ENCODE data around the gene SLC4A1.

DNA sequence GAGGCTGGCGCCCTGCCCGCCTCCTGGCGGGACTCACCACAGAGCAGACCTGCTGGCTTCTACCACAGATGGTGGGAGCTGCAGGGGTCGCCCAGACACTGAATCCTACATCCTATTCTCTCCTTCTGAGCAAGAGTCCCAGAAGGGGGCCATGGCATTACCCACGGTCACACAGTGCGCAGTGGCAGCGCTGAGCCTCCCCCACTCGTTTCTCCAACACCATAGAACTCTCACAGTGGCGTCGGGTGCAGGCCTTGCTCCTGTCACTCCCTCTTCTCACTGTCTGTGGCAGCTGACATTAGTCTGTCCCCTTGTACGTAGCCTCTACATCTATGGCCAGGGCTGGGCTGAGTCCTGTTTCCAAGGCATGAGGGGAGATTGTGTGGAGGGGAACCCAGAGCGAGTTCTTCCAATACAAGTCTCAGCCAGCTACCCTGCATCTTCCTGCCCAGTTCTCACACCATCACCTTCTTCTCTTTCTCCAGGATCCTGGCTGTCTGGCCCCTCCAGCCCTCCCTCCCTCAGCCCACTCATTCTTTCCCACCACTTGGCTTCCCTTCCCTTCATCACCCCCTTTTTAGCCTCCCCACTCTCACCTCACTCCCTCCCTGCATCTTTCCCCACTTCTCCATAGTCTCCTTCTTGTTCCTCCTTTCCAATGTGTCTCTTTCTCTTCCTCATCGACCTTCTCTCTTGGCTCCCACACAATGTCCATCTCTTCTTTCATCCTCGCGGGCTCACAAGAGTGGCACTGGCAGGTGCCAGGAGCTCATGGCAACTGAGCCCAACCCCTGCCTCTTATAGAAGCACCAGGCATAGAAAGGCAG, 54.3 kb downstream of the SLC4A1 start:
- TF ChIP-seq, protein P1, sequence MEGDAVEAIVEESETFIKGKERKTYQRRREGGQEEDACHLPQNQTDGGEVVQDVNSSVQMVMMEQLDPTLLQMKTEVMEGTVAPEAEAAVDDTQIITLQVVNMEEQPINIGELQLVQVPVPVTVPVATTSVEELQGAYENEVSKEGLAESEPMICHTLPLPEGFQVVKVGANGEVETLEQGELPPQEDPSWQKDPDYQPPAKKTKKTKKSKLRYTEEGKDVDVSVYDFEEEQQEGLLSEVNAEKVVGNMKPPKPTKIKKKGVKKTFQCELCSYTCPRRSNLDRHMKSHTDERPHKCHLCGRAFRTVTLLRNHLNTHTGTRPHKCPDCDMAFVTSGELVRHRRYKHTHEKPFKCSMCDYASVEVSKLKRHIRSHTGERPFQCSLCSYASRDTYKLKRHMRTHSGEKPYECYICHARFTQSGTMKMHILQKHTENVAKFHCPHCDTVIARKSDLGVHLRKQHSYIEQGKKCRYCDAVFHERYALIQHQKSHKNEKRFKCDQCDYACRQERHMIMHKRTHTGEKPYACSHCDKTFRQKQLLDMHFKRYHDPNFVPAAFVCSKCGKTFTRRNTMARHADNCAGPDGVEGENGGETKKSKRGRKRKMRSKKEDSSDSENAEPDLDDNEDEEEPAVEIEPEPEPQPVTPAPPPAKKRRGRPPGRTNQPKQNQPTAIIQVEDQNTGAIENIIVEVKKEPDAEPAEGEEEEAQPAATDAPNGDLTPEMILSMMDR (IDR thresholded peaks at IDR 0.05) = no peak
- TF ChIP-seq, protein P2, sequence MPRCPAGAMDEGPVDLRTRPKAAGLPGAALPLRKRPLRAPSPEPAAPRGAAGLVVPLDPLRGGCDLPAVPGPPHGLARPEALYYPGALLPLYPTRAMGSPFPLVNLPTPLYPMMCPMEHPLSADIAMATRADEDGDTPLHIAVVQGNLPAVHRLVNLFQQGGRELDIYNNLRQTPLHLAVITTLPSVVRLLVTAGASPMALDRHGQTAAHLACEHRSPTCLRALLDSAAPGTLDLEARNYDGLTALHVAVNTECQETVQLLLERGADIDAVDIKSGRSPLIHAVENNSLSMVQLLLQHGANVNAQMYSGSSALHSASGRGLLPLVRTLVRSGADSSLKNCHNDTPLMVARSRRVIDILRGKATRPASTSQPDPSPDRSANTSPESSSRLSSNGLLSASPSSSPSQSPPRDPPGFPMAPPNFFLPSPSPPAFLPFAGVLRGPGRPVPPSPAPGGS (IDR thresholded peaks at IDR 0.05) = no peak
- TF ChIP-seq, protein P3, sequence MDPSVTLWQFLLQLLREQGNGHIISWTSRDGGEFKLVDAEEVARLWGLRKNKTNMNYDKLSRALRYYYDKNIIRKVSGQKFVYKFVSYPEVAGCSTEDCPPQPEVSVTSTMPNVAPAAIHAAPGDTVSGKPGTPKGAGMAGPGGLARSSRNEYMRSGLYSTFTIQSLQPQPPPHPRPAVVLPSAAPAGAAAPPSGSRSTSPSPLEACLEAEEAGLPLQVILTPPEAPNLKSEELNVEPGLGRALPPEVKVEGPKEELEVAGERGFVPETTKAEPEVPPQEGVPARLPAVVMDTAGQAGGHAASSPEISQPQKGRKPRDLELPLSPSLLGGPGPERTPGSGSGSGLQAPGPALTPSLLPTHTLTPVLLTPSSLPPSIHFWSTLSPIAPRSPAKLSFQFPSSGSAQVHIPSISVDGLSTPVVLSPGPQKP (IDR thresholded peaks at IDR 0.05; ENCODE audit: low read depth, low read length) = no peak
- TF ChIP-seq RAD21 (conservative IDR thresholded peaks at IDR 0.05 in 1 of 2, IDR thresholded peaks at IDR 0.05 in 1 of 2) = no peak
- TF ChIP-seq RFX5 (IDR thresholded peaks at IDR 0.05) = no peak
- no peak for TF ChIP-seq EP300 (IDR thresholded peaks at IDR 0.05)
- TF ChIP-seq CEBPB (IDR thresholded peaks at IDR 0.05) = no peak
- TF ChIP-seq KDM1A (IDR thresholded peaks at IDR 0.05; ENCODE audit: low read depth) = no peak
- no peak for TF ChIP-seq POLR2A (IDR thresholded peaks at IDR 0.05; ENCODE audit: low read length)
- no peak for TF ChIP-seq NFE2L2 (conservative IDR thresholded peaks at IDR 0.05; ENCODE audit: low read length)
- TF ChIP-seq RCOR1 (IDR thresholded peaks at IDR 0.05; ENCODE audit: low read depth, low read length) = no peak
- TF ChIP-seq JUN (IDR thresholded peaks at IDR 0.05) = no peak
